ENCODE data around the gene CR2. TPM values are rescaled to one million over a fixed set of nuclear protein-coding genes. Genes with fewer than 3 reads are reported as not detected.
A peak's percentile ranks its signal among the peaks of the same experiment; 100 is the strongest.

The CR2 gene
- total RNA-seq, 1 donor from 2014 or later, result 0.12 TPM

- H3K4me3 ChIP-seq, result no peak overlapping the region
- TF ChIP-seq CTCF (IDR thresholded peaks at IDR 0.05), result no peak
- no peak for DNase-seq
- no peaks in the 10 kb centered on the region for H3K27me3 ChIP-seq
- no peaks in the 10 kb centered on the region for H3K4me1 ChIP-seq
- intact Hi-C loops (cut with DNase I), result no loop called here
- H3K9me3 ChIP-seq, result no peaks in the 10 kb centered on the region
- no peaks in the 10 kb centered on the region for H3K36me3 ChIP-seq
- ATAC-seq, result peak; percentile 44
- peak overlapping the region; percentile 30 for H3K27ac ChIP-seq
Observed at GRCh38 chr1:207414606-207415108, 39.5 kb upstream of the CR2 start.

GRCh38 chr1:207417076-207417475 lies 37.1 kb upstream of the CR2 start:
- ATAC-seq, result no peak
- H3K27me3 ChIP-seq, result no peaks in the 10 kb centered on the region
- no peaks in the 10 kb centered on the region for H3K4me1 ChIP-seq
- no peak for DNase-seq
- no peaks in the 10 kb centered on the region for H3K9me3 ChIP-seq
- H3K36me3 ChIP-seq, result no peaks in the 10 kb centered on the region
- intact Hi-C loops (cut with DNase I), result no loop called here
- no peak overlapping the region for H3K4me3 ChIP-seq
- no peak overlapping the region for H3K27ac ChIP-seq
- TF ChIP-seq CTCF (IDR thresholded peaks at IDR 0.05), result no peak

GRCh38 chr1:207418351-207418750 lies 35.8 kb upstream of the CR2 start:
- Histone ChIP-seq H3K4me1 (no peaks in the 10 kb centered on the region), H3K4me3 (no peak overlapping the region), H3K9me3 (no peaks in the 10 kb centered on the region), H3K27me3 (no peaks in the 10 kb centered on the region), H3K36me3 (no peaks in the 10 kb centered on the region), H3K27ac (no peak overlapping the region)
- ATAC-seq, result no peak
- intact Hi-C loops (cut with DNase I), result no loop called here
- no peak for DNase-seq
- no peak for TF ChIP-seq CTCF (IDR thresholded peaks at IDR 0.05)

GRCh38 chr1:207420109-207420508 lies 34.0 kb upstream of the CR2 start:
- H3K9me3 ChIP-seq, result no peaks in the 10 kb centered on the region
- no peak for ATAC-seq
- no peak overlapping the region for H3K27ac ChIP-seq
- H3K4me3 ChIP-seq, result no peak overlapping the region
- no peaks in the 10 kb centered on the region for H3K36me3 ChIP-seq
- H3K4me1 ChIP-seq, result no peaks in the 10 kb centered on the region
- intact Hi-C loops (cut with DNase I), result no loop called here
- no peak for TF ChIP-seq CTCF (IDR thresholded peaks at IDR 0.05)
- no peaks in the 10 kb centered on the region for H3K27me3 ChIP-seq
- no peak for DNase-seq

GRCh38 chr1:207421078-207421477 lies 33.0 kb upstream of the CR2 start:
- Histone ChIP-seq H3K9me3 (no peaks in the 10 kb centered on the region), H3K4me3 (no peak overlapping the region), H3K27me3 (no peaks in the 10 kb centered on the region), H3K36me3 (no peaks in the 10 kb centered on the region), H3K27ac (no peak overlapping the region), H3K4me1 (no peaks in the 10 kb centered on the region)
- TF ChIP-seq CTCF (IDR thresholded peaks at IDR 0.05), result no peak
- intact Hi-C loops (cut with DNase I), result no loop called here
- DNase-seq, result no peak
- ATAC-seq, result no peak

Data from upper lobe of right lung (tissue), 1 donor.